ENCODE measurements around the gene NRXN2. TPM values are rescaled to one million over a fixed set of nuclear protein-coding genes. Genes with fewer than 3 reads are reported as not detected.
A peak's percentile ranks its signal among the peaks of the same experiment; 100 is the strongest.

The NRXN2 gene
- total RNA-seq, 1 experiment from 2014 or later, result 0.15 TPM

DNA sequence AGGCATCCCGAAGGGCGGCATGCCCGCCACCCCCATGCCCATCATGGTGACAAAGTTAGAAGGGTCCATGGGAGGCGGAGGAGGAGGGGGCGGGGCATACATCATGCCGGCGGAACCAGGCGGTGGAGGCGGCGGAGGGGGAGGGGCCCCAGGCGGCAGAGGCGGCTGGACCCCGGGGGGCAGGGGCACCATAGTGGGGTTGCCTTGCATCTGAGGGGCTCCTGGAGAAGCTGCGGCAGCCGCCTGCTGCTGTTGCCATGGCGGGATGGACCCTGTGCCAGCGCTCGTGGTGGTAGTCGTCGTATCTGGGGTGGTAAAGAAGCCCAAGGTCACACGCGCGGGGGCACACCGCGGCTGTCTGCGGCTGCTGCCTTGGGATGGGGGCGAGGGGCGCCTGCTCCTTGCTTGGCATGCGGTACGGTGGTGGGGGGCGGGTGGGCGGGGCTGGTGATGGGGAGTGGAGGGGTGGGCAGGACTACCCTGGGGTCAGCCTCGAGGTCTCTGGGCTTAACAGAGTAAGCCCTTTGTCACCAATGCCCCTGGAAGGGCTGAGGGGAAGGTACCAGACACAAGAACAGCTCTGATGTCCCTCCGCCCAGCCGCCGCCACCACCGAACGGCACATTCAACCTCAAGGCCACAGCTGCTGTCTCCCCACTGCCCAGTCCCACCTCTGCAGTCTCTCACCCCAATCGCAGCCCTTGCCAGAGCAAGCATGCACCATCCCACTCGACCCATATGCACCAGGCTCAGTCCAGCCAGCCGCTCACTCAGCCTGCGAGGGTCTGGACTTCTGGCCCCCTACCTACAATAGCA lies 43.1 kb upstream of the NRXN2 start:
- intact Hi-C loops (cut with micrococcal nuclease; ENCODE audit: unreplicated experiment) (no loop called here), in situ Hi-C loops (cut with HindIII; ENCODE audit: low pct_unique_long_range_greater_than_20kb, low sequenced_read_pairs) (no loop called here)
- ChIA-PET CTCF (no interaction called here), POLR2A (no interaction called here)
- no peaks in the 10 kb centered on the region for H3K9me3 ChIP-seq (ENCODE audit: control insufficient read depth, insufficient read depth, low read depth, low read length)
- ATAC-seq (no peak), DNase-seq (ENCODE audit: low read depth, low spot score) (no peak)
- TF ChIP-seq TCF7L2 (IDR thresholded peaks at IDR 0.05; ENCODE audit: low read depth, low read length) (no peak), POLR2AphosphoS5 (IDR thresholded peaks at IDR 0.05; ENCODE audit: low read depth, low read length) (no peak), SIN3A (IDR thresholded peaks at IDR 0.05; ENCODE audit: borderline replicate concordance, insufficient read depth, low read depth, low read length) (no peak)
- TF ChIP-seq, protein P1, sequence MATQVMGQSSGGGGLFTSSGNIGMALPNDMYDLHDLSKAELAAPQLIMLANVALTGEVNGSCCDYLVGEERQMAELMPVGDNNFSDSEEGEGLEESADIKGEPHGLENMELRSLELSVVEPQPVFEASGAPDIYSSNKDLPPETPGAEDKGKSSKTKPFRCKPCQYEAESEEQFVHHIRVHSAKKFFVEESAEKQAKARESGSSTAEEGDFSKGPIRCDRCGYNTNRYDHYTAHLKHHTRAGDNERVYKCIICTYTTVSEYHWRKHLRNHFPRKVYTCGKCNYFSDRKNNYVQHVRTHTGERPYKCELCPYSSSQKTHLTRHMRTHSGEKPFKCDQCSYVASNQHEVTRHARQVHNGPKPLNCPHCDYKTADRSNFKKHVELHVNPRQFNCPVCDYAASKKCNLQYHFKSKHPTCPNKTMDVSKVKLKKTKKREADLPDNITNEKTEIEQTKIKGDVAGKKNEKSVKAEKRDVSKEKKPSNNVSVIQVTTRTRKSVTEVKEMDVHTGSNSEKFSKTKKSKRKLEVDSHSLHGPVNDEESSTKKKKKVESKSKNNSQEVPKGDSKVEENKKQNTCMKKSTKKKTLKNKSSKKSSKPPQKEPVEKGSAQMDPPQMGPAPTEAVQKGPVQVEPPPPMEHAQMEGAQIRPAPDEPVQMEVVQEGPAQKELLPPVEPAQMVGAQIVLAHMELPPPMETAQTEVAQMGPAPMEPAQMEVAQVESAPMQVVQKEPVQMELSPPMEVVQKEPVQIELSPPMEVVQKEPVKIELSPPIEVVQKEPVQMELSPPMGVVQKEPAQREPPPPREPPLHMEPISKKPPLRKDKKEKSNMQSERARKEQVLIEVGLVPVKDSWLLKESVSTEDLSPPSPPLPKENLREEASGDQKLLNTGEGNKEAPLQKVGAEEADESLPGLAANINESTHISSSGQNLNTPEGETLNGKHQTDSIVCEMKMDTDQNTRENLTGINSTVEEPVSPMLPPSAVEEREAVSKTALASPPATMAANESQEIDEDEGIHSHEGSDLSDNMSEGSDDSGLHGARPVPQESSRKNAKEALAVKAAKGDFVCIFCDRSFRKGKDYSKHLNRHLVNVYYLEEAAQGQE (IDR thresholded peaks at IDR 0.05; ENCODE audit: insufficient read depth in 1 of 2, low read depth in 2 of 2, low read length in 1 of 2), result no peak
- TF ChIP-seq, protein P2, sequence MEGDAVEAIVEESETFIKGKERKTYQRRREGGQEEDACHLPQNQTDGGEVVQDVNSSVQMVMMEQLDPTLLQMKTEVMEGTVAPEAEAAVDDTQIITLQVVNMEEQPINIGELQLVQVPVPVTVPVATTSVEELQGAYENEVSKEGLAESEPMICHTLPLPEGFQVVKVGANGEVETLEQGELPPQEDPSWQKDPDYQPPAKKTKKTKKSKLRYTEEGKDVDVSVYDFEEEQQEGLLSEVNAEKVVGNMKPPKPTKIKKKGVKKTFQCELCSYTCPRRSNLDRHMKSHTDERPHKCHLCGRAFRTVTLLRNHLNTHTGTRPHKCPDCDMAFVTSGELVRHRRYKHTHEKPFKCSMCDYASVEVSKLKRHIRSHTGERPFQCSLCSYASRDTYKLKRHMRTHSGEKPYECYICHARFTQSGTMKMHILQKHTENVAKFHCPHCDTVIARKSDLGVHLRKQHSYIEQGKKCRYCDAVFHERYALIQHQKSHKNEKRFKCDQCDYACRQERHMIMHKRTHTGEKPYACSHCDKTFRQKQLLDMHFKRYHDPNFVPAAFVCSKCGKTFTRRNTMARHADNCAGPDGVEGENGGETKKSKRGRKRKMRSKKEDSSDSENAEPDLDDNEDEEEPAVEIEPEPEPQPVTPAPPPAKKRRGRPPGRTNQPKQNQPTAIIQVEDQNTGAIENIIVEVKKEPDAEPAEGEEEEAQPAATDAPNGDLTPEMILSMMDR (IDR thresholded peaks at IDR 0.05), result no peak
- BruUV-seq (replicated peaks), result no TSS peak
- peaks cover 26% of the 10 kb centered on the region for H3K4me1 ChIP-seq (ENCODE audit: control insufficient read depth, insufficient read depth, low read length)
- H3K27ac ChIP-seq (ENCODE audit: low read length), result no peak overlapping the region
- no peak overlapping the region for H3K4me3 ChIP-seq (ENCODE audit: low read depth in 2 of 2, low read length in 2 of 2)
- H3K36me3 ChIP-seq (ENCODE audit: control insufficient read depth, insufficient read depth, low read length), result peaks cover 47% of the 10 kb centered on the region
- H3K27me3 ChIP-seq (ENCODE audit: control insufficient read depth, insufficient read depth, low read length), result no peaks in the 10 kb centered on the region

DNA sequence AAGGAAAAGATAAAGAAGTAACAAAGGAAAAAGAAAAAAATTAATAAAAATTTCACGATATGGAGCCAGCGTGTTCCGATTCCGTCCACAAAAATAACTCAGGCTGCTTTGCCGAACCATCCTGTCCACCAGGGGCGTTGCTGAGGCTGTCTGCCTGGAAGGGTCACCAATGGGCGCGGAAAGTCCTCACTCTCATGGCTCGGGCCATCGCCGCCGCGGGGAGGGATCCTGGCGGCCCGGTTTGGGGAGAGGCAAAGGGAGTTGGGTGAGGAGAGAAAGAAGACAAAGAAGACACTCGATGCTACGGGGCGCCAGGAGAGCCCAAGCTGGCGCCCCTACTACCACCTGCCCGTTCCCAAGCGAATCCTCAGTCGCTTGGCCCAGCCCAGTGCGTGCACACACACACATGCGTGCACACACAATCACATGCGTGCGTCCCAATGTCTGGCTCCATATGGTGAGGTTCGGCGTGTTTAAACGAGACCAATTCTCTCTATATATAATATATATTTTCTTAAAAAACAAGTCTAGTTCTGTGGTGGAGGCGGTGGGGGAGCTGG lies 42.4 kb upstream of the NRXN2 start:
- DNase-seq (ENCODE audit: low read depth, low spot score) (no peak), ATAC-seq (no peak)
- ChIA-PET CTCF (interaction anchor here (0.5 kb wide), 1 partner anchor 13 kb away, joined by 5 read pairs; no protein-coding TSS in a partner anchor), POLR2A (no interaction called here)
- intact Hi-C loops (cut with micrococcal nuclease; ENCODE audit: unreplicated experiment) (no loop called here), in situ Hi-C loops (cut with HindIII; ENCODE audit: low pct_unique_long_range_greater_than_20kb, low sequenced_read_pairs) (no loop called here)
- H3K4me1 ChIP-seq (ENCODE audit: control insufficient read depth, insufficient read depth, low read length), result peaks cover 26% of the 10 kb centered on the region
- no peak overlapping the region for H3K4me3 ChIP-seq (ENCODE audit: low read depth in 2 of 2, low read length in 2 of 2)
- 0 out of 2 replicates have a peak overlapping the region, but pooled peaks have one; percentile 24 for H3K27ac ChIP-seq (ENCODE audit: low read length)
- TF ChIP-seq, protein P1 (IDR thresholded peaks at IDR 0.05; ENCODE audit: insufficient read depth in 1 of 2, low read depth in 2 of 2, low read length in 1 of 2), result no peak
- TF ChIP-seq, protein P2 (IDR thresholded peaks at IDR 0.05), result 0 out of 2 replicates have a peak, but pooled peaks have one; percentile 46
- TF ChIP-seq POLR2AphosphoS5 (IDR thresholded peaks at IDR 0.05; ENCODE audit: low read depth, low read length), result peak; percentile 33; the same call in 1 of the 2 replicates
- peaks cover 40% of the 10 kb centered on the region for H3K36me3 ChIP-seq (ENCODE audit: control insufficient read depth, insufficient read depth, low read length)
- H3K27me3 ChIP-seq (ENCODE audit: control insufficient read depth, insufficient read depth, low read length), result no peaks in the 10 kb centered on the region
- no TSS peak for BruUV-seq (replicated peaks)
- H3K9me3 ChIP-seq (ENCODE audit: control insufficient read depth, insufficient read depth, low read depth, low read length), result no peaks in the 10 kb centered on the region
